GM12801 (cell line): ENCODE results near the gene EVC.

Experiments used
- CTCF ChIP-seq: IDR thresholded peaks from one replicate; pipeline ENCODE4 v1.5.1; 2011; ENCODE audit warnings: control low read depth; ENCODE audit not compliant: insufficient read length; ENCODE audit errors: extremely low read depth

EVC gene

GRCh38 chr4:5700459-5700858, 10.5 kb upstream of the EVC start:
- no peak for TF ChIP-seq CTCF

DNA sequence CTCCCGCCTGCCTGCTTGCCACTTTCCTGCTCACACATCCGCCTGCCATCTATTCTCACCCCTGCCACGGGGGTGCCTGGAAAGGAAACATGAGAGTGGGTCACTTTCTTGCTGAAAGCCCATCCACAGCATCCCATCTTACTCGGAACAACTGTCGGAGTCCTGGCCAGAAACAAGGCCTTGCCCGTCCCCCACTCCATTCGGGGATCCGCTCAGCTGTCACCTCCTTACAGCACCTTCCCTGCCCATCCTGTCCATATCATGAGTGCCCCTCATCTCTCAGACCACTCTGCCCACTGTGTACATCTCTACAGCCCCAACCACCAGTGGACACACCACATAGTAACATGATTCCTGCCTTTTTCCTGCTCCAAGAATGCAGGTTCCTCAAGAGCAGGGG, 9.0 kb upstream of the EVC start:
- TF ChIP-seq CTCF: no peak

DNA sequence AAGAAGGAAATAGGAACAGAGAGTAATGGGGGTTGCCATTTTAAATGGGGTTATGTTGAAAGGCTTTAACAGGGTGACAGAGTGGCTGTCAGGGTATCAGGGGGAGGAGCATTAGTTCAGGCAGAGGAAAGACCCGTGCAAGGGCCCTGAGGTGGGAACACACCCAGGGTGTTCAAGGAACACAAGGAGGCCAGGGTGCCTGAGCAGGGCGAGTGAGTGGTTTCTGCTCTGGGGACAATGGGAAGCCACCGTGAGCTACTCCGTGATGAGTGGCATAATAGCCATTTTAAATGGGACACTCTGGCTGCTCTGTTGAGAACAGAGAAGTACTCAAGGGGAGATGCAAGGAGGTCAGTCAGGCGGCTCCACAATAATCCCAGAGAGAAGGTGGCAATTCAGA, 7.2 kb upstream of the EVC start:
- no peak for TF ChIP-seq CTCF

- TF ChIP-seq CTCF: no peak
These were observed 6.7 kb upstream of the EVC start for GRCh38 chr4:5704276-5704675.

DNA sequence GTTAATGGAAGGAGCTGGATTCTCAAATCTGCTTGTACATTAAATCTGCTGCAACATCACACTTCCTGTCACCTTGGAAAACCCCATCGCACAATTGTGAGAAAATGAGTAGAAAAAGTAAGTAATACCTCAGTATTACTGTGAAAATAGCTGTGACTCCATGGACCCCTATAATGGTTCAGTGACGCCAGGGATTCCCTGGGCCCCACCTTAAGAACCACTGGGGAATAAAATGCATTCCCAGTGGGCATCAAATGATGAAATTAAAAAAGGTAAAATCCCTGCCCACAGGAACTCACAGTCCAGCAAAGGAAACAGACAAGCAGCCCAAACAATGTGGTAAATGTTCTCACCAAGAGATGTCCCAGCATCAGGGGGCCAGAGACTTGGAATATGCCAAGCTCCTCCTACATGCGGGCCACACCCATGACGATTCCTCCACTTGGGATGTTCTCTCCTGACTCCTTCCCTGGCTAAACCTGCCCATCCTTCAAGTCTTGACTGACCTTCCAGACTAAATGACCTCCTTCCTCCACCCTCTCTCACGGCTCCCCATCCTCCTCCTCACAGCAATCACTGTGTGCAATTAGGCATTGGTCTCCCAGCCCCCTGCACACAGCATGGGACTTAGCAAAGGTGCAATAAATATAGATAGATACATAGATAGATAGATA, 5.2 kb upstream of the EVC start:
- TF ChIP-seq CTCF: no peak

DNA sequence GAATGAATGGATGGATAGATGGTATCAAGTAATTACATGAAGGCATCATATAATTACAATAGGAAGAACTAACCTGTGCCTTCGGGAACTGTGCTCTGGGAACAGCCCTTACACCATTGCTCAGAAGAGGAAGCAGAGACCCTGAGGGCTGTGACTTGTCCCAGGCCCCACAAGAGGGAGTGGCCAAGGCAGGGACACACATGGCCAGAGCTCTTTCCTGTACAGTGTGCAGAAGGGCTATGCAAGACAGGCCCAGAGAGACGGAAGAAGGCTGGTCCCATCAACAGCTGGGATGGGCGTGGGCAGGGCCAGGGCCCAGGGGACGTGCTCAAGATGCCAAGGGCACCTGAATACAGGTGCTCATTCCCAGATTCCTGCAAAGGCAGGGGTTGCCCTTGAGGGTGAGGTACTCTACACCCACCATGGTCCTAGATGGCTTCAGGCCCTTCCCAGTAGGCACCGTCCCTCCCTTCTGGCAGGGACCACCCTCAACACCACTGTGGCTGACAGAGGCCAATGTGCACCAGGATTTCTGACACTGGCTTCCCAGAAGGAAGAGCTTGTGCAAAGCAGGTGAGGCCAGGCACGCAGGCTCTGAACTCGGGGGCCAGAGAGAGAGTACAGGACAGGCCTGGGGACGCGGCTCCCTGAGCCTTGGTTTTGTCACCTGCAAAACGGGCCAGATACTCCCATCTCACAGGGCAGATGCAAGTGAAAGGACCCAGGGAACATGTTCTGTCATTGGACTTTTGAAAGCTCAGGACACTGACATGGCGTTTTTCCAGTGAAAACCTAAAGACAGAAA, 4.3 kb upstream of the EVC start:
- no peak for TF ChIP-seq CTCF

GRCh38 chr4:5707366-5707765, 3.6 kb upstream of the EVC start:
- TF ChIP-seq CTCF: no peak
